HG03108 (cell line): Measurements from ENCODE around the gene TLK1.

Source experiments
- ATAC-seq: cut with Tn5 transposase; IDR thresholded peaks from one replicate; pipeline ENCODE4 v1.9.1; 2021; ENCODE audit warnings: moderate library complexity; ENCODE audit not compliant: unreplicated experiment

Gene TLK1

DNA sequence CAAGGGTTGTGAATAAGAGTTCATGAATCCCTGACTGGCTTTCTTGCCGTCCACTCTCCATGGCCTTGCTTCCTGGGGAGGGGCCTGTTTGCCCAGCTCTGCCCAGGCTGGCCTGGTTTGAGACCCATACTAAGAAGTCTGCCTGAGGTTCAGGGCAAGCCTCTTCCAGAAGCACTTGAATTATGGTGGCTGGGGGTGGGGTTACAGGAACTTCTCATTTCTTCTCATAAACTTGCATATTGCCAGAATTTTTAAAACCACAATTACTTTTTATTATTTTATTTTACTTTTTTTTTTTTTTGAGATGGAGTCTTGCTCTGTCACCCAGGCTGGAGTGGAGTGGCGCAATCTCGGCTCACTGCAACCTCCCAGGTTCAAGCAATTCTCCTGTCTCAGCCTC, 189.6 kb downstream of the TLK1 start:
- no peak for ATAC-seq

GRCh38 chr2:170969872-170970496, 190.7 kb downstream of the TLK1 start:
- no peak for ATAC-seq

DNA sequence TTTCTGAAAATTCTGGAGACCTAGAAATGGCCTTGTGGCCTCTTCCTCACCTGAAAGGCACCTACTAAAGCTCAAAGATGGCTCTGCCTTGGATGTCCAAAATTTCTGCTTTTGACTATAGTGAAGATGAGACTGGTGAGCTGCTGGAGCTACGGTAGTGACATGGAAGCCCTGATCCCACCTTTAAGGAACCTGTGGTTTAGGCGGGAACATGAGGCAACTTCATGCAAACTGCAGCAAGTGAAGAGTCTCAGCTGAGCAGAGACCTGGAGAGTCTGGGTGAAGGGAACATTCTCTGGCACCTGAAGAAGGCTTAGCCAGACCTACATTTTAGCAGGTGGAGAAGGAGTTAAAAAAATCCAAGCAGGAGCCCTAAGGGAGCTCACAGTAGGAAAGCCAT, 191.7 kb downstream of the TLK1 start:
- ATAC-seq, result no peak

DNA sequence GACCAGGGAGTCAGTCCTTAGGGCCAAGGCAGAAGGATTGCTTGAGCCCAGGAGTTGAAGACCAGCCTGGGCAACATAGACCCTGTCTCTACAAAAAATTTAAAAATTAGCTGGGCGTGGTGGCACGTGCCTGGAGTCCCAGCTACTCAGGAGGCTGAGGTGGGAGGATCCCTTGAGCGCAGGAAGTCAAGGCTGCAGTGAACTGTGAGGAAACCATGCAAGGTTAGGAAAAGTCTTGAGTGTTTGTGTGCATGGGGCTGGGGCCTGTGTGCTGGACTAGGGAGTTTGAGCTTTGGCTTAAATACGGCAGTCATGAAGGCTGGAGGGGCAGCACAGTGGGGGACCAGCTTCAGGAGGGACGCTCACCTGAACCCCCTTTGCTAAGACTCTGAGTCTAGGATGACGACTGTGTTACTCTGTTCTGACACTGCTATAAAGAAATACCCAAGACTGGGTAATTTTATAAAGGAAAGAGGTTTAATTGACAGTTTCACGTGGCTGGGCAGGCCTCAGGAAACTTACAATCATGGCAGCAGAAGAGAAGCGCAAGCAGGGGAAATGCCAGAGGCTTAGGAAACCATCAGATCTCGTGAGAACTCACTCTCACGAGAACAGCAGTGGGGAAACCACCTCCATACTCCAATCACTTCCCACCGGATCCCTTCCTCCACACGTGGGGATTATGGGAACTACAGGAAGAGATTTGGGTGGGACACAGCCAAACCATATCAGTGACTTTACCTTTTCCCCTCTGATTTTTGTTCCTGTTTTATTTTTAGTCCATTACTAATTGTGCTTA, 192.3 kb downstream of the TLK1 start:
- no peak for ATAC-seq

- ATAC-seq, result no peak
Observed at GRCh38 chr2:170967553-170967952, 193.1 kb downstream of the TLK1 start.

- ATAC-seq, result no peak
Observed at GRCh38 chr2:170966648-170967396, 193.9 kb downstream of the TLK1 start.

DNA sequence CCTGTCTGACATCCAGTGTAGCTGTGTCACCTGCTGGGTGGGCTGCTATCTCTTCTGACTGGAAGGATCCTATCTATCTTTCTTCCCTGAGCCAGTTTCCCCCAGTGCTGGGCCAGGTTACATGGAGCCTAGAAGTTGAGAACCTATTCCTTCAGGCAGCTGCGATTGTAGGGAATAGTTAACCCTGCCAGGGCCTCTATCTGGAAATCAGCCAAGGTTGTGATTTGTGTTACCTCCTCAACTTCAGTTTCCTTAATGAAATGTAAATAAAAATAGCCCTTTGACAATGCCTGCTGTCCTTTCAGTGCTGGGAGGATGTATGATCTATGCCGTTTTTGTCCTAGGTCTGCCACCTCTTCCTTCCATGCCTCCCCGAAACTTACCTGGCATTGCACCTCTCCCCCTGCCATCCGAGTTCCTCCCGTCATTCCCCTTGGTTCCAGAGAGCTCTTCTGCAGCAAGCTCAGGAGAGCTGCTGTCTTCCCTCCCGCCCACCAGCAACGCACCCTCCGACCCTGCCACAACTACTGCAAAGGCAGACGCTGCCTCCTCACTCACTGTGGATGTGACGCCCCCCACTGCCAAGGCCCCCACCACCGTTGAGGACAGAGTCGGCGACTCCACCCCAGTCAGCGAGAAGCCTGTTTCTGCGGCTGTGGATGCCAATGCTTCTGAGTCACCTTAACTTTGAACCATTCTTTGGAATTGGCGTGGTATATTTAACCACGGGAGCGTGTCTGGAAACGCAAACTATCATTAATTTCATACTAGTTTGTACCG, 195.1 kb downstream of the TLK1 start:
- ATAC-seq, result no peak

- ATAC-seq, result no peak
Observed at GRCh38 chr2:170963386-170963785, 197.3 kb downstream of the TLK1 start.

DNA sequence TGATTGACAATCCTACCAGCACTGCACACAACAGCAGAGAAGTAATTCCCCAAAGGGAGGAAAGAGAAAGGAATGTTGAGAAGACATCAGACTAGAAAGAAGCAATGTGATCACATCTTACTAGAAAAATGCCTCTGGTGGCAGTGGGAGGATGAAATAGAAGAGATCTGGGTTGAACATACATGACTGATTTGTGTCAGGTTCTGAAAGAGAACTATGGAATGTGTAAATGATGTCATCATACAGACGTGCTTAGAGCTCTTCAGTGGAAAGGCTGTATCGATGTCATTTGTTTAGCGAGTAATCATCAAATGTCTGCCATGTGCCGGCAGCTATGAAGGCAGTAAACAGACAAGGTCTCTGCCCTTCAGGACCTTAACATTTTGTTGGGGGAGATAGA, 206.8 kb downstream of the TLK1 start:
- no peak for ATAC-seq

GRCh38 chr2:170950221-170950761, 210.4 kb downstream of the TLK1 start:
- peak; percentile 81 for ATAC-seq

- no peak for ATAC-seq
Observed at GRCh38 chr2:170949415-170949814, 211.3 kb downstream of the TLK1 start.

DNA sequence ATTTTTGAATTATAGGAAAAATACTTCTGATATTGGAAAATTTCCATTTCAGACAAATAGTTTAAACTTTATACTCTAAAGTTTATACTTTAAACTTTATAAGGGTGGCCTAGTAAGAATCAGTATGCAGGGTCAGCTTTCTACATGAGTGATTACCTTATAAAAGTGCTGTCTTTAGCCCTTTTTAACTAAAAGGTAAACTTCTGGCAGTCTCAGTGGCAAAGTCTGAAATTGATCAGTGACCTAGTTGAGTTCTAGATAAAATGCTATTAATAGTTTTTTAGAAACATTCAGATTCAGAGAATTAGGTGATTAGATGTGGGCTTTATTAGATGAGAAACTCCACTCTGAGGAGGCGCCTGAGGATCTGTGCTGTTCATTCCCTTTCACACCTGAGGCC, 216.1 kb downstream of the TLK1 start:
- no peak for ATAC-seq

- ATAC-seq, result no peak
Observed at GRCh38 chr2:170943596-170943995, 217.1 kb downstream of the TLK1 start.

GRCh38 chr2:170943041-170943440, 217.7 kb downstream of the TLK1 start:
- ATAC-seq, result no peak

GRCh38 chr2:170942615-170943014, 218.1 kb downstream of the TLK1 start:
- ATAC-seq, result no peak
